ENCODE measurements around the gene TMEM238L.

Gene TMEM238L

GRCh38 chr17:10803350-10803749, 549 bp downstream of the TMEM238L start:
- no peak for DNase-seq

GRCh38 chr17:10802496-10803284, 1.2 kb downstream of the TMEM238L start:
- DNase-seq: no peak

- no peak for DNase-seq
Observed at GRCh38 chr17:10799407-10799806, 4.5 kb downstream of the TMEM238L start.

- no peak for DNase-seq
Observed at GRCh38 chr17:10798910-10799309, 5.0 kb downstream of the TMEM238L start.

- no peak for DNase-seq
Observed at GRCh38 chr17:10798332-10798749, 5.6 kb downstream of the TMEM238L start.

GRCh38 chr17:10797476-10798328, 6.2 kb downstream of the TMEM238L start:
- DNase-seq: no peak

- DNase-seq: no peak
Observed at GRCh38 chr17:10793816-10794215, 10.1 kb downstream of the TMEM238L start.

GRCh38 chr17:10793256-10793655, 10.6 kb downstream of the TMEM238L start:
- no peak for DNase-seq

GRCh38 chr17:10792151-10792550, 11.7 kb downstream of the TMEM238L start:
- no peak for DNase-seq

- no peak for DNase-seq
Observed at GRCh38 chr17:10790491-10791401, 13.2 kb downstream of the TMEM238L start.

- no peak for DNase-seq
Observed at GRCh38 chr17:10789694-10790271, 14.1 kb downstream of the TMEM238L start.

GRCh38 chr17:10787306-10788045, 16.4 kb downstream of the TMEM238L start:
- no peak for DNase-seq

- DNase-seq: no peak
Observed at GRCh38 chr17:10785295-10785694, 18.6 kb downstream of the TMEM238L start.

- no peak for DNase-seq
Observed at GRCh38 chr17:10779609-10780008, 24.3 kb downstream of the TMEM238L start.

GRCh38 chr17:10777890-10778289, 26.0 kb downstream of the TMEM238L start:
- DNase-seq: no peak

GRCh38 chr17:10777131-10777807, 26.6 kb downstream of the TMEM238L start:
- no peak for DNase-seq

- DNase-seq: no peak
Observed at GRCh38 chr17:10776381-10776780, 27.5 kb downstream of the TMEM238L start.

GRCh38 chr17:10775740-10776356, 28.1 kb downstream of the TMEM238L start:
- DNase-seq: no peak

- DNase-seq: no peak
Observed at GRCh38 chr17:10775058-10775457, 28.8 kb downstream of the TMEM238L start.

- no peak for DNase-seq
Observed at GRCh38 chr17:10773391-10773790, 30.5 kb downstream of the TMEM238L start.
